HG03575 (cell line): ENCODE results near the gene GLT6D1.

Experiments
- ATAC-seq: cut with Tn5 transposase; IDR thresholded peaks from one replicate; pipeline ENCODE4 v1.9.1; 2021; ENCODE audit not compliant: unreplicated experiment, insufficient number of reproducible peaks, low FRiP score; ENCODE audit errors: extremely low read depth

Gene GLT6D1

GRCh38 chr9:135591506-135592330 is 47.6 kb downstream of the GLT6D1 start:
- no peak for ATAC-seq

DNA sequence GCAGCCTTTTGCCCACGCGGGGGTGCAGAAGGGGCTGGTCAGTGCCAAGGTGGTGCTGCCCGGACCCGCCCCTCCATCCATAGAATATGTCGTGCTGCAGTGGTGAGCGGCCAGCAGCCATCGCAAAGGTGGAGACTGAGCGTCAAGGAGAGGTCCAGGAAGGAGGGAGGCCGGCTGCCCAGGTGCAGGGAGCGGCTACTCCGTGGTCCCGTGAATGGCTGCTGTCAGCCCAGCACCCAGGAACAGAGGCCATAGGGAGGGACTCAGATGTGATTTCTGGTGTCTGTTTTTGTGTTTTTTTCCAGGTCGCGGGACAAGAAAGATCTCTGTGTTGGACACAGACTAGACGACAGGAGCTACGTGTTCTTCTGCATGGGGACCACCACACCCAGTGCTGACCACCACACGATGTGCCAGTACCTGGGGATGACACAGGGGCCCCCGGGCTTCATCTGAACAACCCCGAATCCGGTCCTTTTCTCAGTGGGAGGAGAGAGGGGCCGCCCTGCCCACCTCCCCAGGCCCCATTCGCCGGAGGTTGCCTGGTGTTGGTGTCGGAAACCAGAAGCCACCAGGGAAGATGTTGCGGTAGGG is 48.8 kb downstream of the GLT6D1 start:
- ATAC-seq: no peak

DNA sequence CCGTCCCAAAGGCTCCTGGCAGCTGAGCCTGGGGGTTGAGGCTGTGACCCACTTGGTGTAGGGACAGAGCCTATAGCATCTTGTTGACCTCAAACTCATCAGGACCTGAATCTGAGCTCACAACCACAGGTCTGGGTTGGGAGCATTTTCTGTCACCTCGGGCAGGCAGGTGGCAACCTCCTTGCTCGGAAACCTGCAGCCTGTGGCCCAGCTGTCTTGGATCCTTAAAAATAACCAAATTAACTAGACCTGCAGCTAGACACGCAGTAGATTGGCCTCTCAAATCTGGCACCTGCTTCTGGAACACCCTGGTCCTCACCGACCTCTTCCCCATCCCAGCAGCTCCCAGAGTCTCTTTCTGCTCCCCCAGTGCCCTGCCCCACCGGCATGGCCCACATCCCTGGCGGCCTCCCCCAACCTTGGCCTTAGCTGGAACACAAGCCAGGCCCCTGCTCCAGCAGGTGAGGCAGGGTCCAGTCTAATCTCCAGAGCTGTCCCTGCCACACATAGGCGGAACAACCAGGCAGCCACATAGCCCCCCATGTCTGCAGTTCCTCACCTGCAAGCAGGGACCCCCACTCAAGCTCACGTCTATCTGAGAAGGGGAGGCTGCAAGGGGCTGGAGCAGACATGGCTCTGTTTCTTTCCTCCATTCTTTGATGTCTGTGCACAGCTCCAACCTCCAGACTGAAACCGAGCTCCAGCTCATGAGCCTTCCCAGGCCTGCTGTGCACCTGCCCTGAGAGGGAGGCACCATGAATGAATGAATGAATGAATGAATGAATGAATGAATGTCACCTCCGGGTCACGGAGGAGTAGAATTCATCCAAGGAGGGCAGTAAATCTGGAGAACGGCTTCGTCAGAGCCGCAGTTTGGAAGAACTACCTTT is 49.5 kb downstream of the GLT6D1 start:
- no peak for ATAC-seq

DNA sequence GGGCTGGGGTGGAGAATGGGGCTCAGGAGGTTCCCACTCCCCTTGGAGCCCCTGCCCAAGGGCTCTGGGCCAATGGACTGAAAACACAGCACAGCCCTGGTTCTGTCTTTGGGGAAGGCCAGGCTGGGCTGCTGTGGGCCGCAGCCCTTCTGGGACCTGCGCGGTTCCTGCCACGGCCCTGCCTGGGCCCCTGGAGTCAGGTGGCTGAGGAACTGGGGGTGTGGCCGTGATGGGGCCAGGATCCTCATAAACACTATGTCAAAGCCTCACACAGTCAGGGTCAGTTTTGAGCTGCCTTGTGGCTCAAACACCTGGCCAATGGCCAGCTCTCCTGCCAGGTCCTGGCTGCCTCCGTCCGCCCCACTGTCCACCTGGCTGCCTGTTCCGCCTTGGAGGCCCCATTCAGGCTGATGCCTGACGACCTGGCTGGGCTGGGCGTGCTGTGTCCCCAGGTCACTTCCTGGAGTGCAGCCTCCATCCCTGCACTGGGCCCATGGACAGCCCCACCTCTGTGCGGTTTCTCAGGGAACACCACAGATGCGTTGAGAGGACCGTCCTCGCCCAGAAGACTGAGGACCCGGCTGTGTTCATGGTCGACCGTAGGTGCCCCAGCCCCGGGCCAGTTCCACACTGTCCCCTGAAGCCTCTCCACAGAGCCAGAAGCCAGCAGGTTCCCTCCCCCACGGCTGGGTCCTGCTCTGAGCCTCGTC is 50.3 kb downstream of the GLT6D1 start:
- ATAC-seq: no peak

DNA sequence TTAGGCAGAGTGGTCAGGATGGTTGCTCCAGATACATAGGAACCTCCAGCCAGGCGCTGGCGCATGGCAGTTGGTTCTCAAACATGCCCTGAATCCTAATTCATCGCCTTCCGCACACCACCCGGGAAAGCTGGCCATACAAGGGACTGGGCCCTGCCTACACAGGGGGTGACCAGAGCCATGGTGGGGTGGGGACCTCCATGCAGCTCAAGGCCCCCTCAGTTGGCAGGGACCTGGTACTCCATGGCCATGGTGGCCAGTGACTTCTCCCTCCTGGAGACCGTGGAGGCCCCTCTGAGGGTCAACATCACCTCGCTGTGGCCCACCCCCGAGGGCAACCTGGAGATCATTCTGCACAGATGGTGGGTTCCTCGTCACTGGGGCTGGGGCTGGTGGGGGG is 51.0 kb downstream of the GLT6D1 start:
- ATAC-seq: no peak

- no peak for ATAC-seq
Observed at GRCh38 chr9:135587658-135588057, 51.7 kb downstream of the GLT6D1 start.

DNA sequence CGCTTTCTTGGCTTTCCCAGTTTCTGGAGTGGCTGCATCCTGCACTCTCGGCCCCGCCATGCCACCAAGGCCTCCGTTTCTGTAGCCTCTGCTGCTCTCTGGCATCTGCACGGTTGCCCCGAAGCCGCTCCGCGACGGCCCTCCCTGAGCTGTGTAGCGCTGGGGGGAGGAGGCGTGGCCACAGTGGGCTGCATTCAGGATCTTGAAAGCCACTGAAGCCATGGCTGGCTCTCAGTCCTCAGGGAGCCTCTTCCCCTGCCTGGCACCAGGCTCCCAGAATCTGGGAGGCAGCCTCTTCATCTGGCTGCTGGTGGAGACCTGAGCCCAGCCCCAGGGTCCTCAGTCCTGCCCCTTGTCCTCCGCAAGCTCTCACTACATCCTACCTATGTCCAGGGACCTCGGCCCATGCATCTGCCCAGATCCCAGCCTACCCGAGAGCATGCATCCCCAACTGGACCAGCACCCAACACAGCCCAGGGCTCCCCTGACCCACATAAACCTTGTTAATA is 52.7 kb downstream of the GLT6D1 start:
- no peak for ATAC-seq

DNA sequence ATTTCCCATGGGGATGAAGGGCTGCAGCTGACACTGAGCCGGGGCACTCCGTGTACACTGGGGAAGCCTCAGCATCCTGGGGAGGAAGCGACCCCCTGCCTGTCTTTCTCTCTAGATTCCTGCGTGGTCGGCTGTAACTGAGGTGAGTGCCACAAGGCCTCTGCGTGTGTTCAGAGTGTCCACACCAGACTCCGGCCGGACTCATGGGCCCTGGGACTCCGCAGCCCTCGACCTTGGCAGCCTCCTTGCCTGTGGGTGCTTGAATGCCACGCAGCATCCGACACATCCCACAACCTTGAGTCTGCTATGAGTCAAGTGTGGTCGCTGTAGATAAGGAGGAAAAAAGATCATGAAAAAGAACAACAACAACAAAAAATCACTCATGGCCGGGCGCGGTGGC is 54.4 kb downstream of the GLT6D1 start:
- ATAC-seq: no peak

GRCh38 chr9:135584371-135584770 is 55.0 kb downstream of the GLT6D1 start:
- no peak for ATAC-seq

- ATAC-seq: no peak
Observed at GRCh38 chr9:135583688-135584011, 55.7 kb downstream of the GLT6D1 start.

DNA sequence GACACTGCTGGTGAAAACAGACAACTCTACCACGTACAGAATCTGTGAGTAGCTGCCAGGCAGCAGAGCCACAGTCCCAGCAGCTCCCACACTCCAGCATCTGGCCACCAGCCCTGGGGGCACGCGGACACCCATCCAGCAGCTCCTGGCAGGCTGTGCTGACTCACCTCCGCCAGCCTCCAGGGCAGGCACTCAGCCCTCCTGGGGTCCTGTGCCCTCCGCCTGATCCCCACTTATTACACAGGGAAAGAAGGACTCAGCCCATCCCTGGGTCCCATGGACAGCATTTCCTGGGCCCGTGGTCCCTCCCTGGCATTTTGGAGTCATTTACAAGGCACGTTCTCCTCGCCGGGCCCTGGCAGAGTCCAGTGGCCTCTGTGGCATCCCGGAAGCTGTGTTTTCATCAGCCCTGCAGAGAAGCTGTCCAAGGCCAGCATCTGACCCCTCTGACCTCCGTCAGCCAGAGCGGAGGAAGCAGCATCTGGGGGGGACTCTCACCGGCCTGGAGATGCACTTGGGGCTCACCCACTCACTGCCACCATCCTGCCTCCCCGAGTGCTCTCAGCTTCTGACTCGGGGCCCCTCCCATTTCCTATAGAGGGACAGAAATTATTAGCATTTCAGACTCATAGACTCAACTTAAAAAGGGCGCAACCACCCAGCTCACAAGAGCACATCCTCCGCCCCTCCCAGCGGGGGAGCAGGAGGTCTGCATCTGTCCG is 56.2 kb downstream of the GLT6D1 start:
- ATAC-seq: no peak

DNA sequence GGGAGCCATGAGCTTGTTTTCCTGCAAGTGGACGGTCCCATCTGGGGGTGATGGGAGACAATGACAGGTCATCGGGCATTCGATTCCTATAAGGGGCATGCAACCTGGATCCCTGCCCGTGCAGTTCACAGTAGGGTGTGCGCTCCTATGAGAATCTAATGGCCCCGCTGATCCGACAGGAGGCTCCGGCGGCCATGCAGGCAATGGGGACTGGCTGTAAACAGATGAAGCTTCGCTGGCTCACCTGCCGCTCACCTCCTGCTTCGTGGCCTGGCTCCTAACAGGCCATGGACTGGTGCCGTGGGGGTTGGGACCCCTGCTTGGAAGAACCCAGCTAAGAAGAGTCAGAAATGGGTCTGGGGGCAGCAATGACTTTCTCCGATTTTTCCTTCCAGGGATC is 56.8 kb downstream of the GLT6D1 start:
- no peak for ATAC-seq

DNA sequence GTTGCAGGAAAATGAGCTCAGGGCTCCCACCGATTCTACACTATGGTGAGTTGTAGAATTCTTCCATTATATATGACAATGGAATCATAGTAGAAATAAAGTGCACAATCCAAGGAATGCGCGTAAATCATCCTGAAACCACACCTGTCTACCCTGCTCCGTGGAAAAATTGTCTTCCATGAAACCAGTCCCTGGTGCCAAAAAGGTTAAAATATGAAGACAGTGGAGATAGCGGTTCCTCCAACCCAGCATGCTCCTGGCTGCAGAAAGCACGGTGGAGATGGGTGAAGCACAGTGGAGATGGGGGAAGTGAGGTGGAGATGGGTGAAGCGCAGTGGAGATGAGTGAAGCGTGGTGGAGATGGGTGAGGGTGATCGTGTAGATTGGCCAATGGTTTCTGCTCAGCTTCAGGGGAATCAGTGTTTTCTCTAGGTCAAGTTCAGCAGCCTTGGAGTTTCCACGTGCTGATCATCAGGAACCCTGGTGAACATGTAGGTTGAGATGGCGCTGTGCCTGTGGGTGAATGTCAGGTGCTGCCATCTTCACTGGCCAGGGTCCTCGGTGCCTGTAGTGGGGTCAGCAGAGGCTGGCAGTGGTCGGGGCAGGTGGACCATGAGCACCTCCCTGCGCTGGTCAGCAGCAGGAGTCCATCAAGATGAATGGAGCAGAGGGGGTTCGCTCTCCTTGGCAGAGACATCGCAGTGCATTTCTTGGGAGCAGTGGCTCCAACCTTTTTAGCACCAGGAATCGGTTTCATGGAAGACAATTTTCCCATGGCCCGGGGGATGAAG is 57.5 kb downstream of the GLT6D1 start:
- ATAC-seq: no peak

DNA sequence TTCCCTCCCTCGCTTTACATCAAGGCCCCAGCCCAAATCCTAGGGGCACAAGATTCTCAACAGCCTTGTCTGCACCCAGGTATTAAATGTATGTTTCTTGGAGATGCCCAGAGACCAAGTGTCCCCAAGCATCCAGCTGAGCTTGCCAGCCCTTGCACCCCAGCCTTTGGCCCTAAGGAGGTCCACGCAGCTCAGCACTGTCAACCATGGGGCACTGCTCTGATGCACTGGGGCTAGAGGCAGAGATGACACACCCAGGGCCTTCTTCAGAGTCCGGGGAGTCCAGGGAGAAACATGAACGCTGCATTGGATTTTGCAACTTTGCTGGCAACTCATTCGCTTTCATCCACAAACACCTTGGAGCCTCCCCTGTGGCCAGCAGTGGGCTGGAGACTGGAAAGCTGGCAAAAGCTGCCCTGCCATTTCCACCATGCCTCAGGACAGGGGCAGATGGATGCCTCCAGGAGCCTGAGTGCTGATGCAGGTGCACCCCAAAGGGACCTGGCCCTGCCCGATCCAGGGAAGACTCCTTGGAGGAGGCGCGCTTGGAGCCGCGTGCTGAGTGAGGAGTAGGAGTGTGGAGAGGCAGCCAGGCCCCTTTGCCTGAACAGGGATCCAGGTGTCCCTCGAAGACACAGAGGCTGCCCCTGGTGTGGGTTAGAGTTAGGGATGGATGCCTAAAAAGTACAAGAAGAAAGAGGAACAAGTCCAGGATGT is 58.5 kb downstream of the GLT6D1 start:
- ATAC-seq: no peak

- no peak for ATAC-seq
Observed at GRCh38 chr9:135579889-135580660, 59.3 kb downstream of the GLT6D1 start.

- ATAC-seq: no peak
Observed at GRCh38 chr9:135579356-135579755, 60.0 kb downstream of the GLT6D1 start.

- no peak for ATAC-seq
Observed at GRCh38 chr9:135577256-135577655, 62.1 kb downstream of the GLT6D1 start.
